HepG2 (cell line): ENCODE measurements around the gene SIVA1. TPM values are rescaled to one million over a fixed set of nuclear protein-coding genes. Genes with fewer than 3 reads are reported as not detected.

ENCODE experiments used
- CBX5 ChIP-seq: sonication (generic); formaldehyde crosslinking; IDR thresholded peaks from 2 replicates; pipeline ENCODE4 v1.4.0; 2020; ENCODE audit warnings: missing genetic modification reagents, borderline replicate concordance
- FOXP1 ChIP-seq, 2 experiments: fragments of 450-650 bp in 1 of 2; IDR thresholded peaks; 2 replicates each; pipeline ENCODE4 v1.6.1; 2017 to 2018; ENCODE audit warnings: antibody characterized with exemption in 1 of 2
- MAX ChIP-seq: IDR thresholded peaks from 2 replicates; pipeline ENCODE4 v1.6.1; 2012; ENCODE audit warnings: inconsistent platforms
- REPIN1 ChIP-seq: sonication (generic); formaldehyde crosslinking; IDR thresholded peaks from 2 replicates; pipeline ENCODE4 v1.8.0; 2022; ENCODE audit warnings: missing genetic modification reagents, low read depth, mild to moderate bottlenecking, borderline replicate concordance
- SNAPC5 ChIP-seq: sonication (generic); formaldehyde crosslinking; IDR thresholded peaks from 2 replicates; pipeline ENCODE4 v1.8.1; 2023; ENCODE audit warnings: mild to moderate bottlenecking, missing genetic modification reagents, borderline replicate concordance
- SP2 ChIP-seq: sonication (generic); formaldehyde crosslinking; IDR thresholded peaks from 2 replicates; pipeline ENCODE4 v1.5.1; 2020; ENCODE audit warnings: mild to moderate bottlenecking, missing genetic modification reagents
- TARDBP ChIP-seq: sonication (generic); formaldehyde crosslinking; IDR thresholded peaks from 2 replicates; pipeline ENCODE4 v1.8.0; 2022; ENCODE audit warnings: mild to moderate bottlenecking, missing genetic modification reagents
- ZBTB33 ChIP-seq: sonication (generic); formaldehyde crosslinking; IDR thresholded peaks from 2 replicates; pipeline ENCODE4 v1.4.0; 2020; ENCODE audit warnings: missing genetic modification reagents
- ZBTB4 ChIP-seq: sonication (generic); formaldehyde crosslinking; IDR thresholded peaks from 2 replicates; pipeline ENCODE4 v1.4.0; 2020; ENCODE audit warnings: missing genetic modification reagents, mild to moderate bottlenecking, borderline replicate concordance
- ZBTB43 ChIP-seq: sonication (generic); formaldehyde crosslinking; conservative IDR thresholded peaks from 2 replicates; pipeline ENCODE4 v1.4.0; 2020; ENCODE audit warnings: missing genetic modification reagents
- ZFP37 ChIP-seq: sonication (generic); formaldehyde crosslinking; IDR thresholded peaks from 2 replicates; pipeline ENCODE4 v1.4.0; 2020; ENCODE audit warnings: missing genetic modification reagents, borderline replicate concordance
- ZGPAT ChIP-seq: IDR thresholded peaks from 2 replicates; pipeline ENCODE4 v1.6.1; 2016; ENCODE audit warnings: mild to moderate bottlenecking
- ZNF672 ChIP-seq: sonication (generic); formaldehyde crosslinking; IDR thresholded peaks from 2 replicates; pipeline ENCODE4 v1.8.1; 2022; ENCODE audit warnings: missing genetic modification reagents
- ZNF816 ChIP-seq: sonication (generic); formaldehyde crosslinking; IDR thresholded peaks from 2 replicates; pipeline ENCODE4 v1.8.0; 2022; ENCODE audit warnings: missing genetic modification reagents, mild to moderate bottlenecking, borderline replicate concordance
- ZZZ3 ChIP-seq: sonication (generic); formaldehyde crosslinking; IDR thresholded peaks from 2 replicates; pipeline ENCODE4 v1.4.0; 2020; ENCODE audit warnings: missing genetic modification reagents, mild to moderate bottlenecking, borderline replicate concordance
- polyA plus RNA-seq, 8 experiments: library from polyadenylated mRNA; depleted of rRNA in 3 of 8; stranded (reverse) in 7 of 8; unstranded in 1 of 8; fragments of >200 nt; fragmentation: Illumina TruSeq in 4 of 8; extraction: Trizol in 4 of 8; gene quantifications; 2 replicates each; pipeline versions ENCODE4 v1.2.1 to v1.2.3, GENCODE V29; 2011 to 2016; ENCODE audit warnings: low read depth in 4 of 8, missing spikeins in 1 of 8, mixed read lengths in 1 of 8; ENCODE audit not compliant: insufficient read depth in 1 of 8
- total RNA-seq, 5 experiments: library from RNA; depleted of rRNA; stranded (reverse); fragments of >200 nt; fragmentation: Illumina TruSeq; extraction: Trizol; gene quantifications; 2 replicates each; pipeline ENCODE4 v1.2.3, GENCODE V29; 2016; ENCODE audit warnings: low read depth in 1 of 5
- TF ChIP-seq, protein P1 (sequence below): sonication (generic); formaldehyde crosslinking; IDR thresholded peaks from 2 replicates; pipeline ENCODE4 v1.5.0; 2020; ENCODE audit warnings: mild to moderate bottlenecking, missing genetic modification reagents

Gene SIVA1
- total and polyA plus RNA-seq, 2 of the 13 experiments (the other 11 are each of a cell fraction or from before 2014, with no cell fraction given): 123 to 186 TPM

GRCh38 chr14:104723651-104724406 is 29.1 kb upstream of the SIVA1 start, which contains the start of gene ADSS1 (continued):
- no peak for TF ChIP-seq CBX5 (CRISPR knock-in tag)
- TF ChIP-seq ZBTB43 (CRISPR knock-in tag): no peak
- TF ChIP-seq REPIN1 (CRISPR knock-in tag): no peak
- peak; percentile 22; the same call in 1 of the 2 replicates for TF ChIP-seq SP2 (CRISPR knock-in tag)
- 0 out of 2 replicates have a peak, but pooled peaks have one; percentile 61 for TF ChIP-seq ZBTB4
- TF ChIP-seq ZZZ3 (CRISPR knock-in tag): 0 out of 2 replicates have a peak, but pooled peaks have one; percentile 17
- TF ChIP-seq ZBTB33 (CRISPR knock-in tag): 0 out of 2 replicates have a peak, but pooled peaks have one; percentile 16
- TF ChIP-seq, protein P1, sequence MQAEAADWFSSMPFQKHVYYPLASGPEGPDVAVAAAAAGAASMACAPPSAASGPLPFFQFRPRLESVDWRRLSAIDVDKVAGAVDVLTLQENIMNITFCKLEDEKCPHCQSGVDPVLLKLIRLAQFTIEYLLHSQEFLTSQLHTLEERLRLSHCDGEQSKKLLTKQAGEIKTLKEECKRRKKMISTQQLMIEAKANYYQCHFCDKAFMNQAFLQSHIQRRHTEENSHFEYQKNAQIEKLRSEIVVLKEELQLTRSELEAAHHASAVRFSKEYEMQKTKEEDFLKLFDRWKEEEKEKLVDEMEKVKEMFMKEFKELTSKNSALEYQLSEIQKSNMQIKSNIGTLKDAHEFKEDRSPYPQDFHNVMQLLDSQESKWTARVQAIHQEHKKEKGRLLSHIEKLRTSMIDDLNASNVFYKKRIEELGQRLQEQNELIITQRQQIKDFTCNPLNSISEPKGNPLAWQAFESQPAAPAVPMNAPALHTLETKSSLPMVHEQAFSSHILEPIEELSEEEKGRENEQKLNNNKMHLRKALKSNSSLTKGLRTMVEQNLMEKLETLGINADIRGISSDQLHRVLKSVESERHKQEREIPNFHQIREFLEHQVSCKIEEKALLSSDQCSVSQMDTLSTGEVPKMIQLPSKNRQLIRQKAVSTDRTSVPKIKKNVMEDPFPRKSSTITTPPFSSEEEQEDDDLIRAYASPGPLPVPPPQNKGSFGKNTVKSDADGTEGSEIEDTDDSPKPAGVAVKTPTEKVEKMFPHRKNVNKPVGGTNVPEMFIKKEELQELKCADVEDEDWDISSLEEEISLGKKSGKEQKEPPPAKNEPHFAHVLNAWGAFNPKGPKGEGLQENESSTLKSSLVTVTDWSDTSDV (CRISPR knock-in tag): no peak
- TF ChIP-seq ZGPAT: peak; percentile 76; the same call in 1 of the 2 replicates
- TF ChIP-seq MAX: peak; percentile 50
- no peak; the same call in 1 of the 2 replicates for TF ChIP-seq ZFP37
- TF ChIP-seq ZNF816 (CRISPR knock-in tag): peak; percentile 74; the same call in 1 of the 2 replicates
- peak; percentile 39; the same call in 1 of the 2 replicates for TF ChIP-seq TARDBP (CRISPR knock-in tag)
- TF ChIP-seq FOXP1 (IDR thresholded peaks at IDR 0.05): no peak
- no peak for TF ChIP-seq FOXP1 (CRISPR knock-in tag; IDR thresholded peaks at IDR 0.05)
- TF ChIP-seq SNAPC5 (CRISPR knock-in tag): no peak; the same call in 1 of the 2 replicates
- no peak for TF ChIP-seq ZNF672 (CRISPR knock-in tag)
